ENCODE results near the gene CAPN2.

The CAPN2 gene

GRCh38 chr1:223713546-223714420 is 1.4 kb downstream of the CAPN2 start:
- no peak for TF ChIP-seq CTCF (IDR thresholded peaks at IDR 0.05; ENCODE audit: insufficient read depth, low read depth, low read length, missing control alignments)
- peak overlapping the region; percentile 78 for H3K4me3 ChIP-seq (ENCODE audit: low read length)
- DNase-seq (ENCODE audit: low read depth) = peak; percentile 75

- H3K4me3 ChIP-seq (ENCODE audit: low read length) = peak overlapping the region; percentile 24
- no peak for TF ChIP-seq CTCF (IDR thresholded peaks at IDR 0.05; ENCODE audit: insufficient read depth, low read depth, low read length, missing control alignments)
- no peak for DNase-seq (ENCODE audit: low read depth)
Observed at GRCh38 chr1:223714421-223714724, 2.0 kb downstream of the CAPN2 start.

- peak; percentile 98 for DNase-seq (ENCODE audit: low read depth)
- peak overlapping the region; percentile 24 for H3K4me3 ChIP-seq (ENCODE audit: low read length)
- TF ChIP-seq CTCF (IDR thresholded peaks at IDR 0.05; ENCODE audit: insufficient read depth, low read depth, low read length, missing control alignments) = peak; percentile 30
Observed at GRCh38 chr1:223714849-223715603, 2.7 kb downstream of the CAPN2 start.

- no peak for TF ChIP-seq CTCF (IDR thresholded peaks at IDR 0.05; ENCODE audit: insufficient read depth, low read depth, low read length, missing control alignments)
- no peak overlapping the region for H3K4me3 ChIP-seq (ENCODE audit: low read length)
- DNase-seq (ENCODE audit: low read depth) = no peak
Observed at GRCh38 chr1:223715604-223716172, 3.3 kb downstream of the CAPN2 start.

- no peak for DNase-seq (ENCODE audit: low read depth)
- H3K4me3 ChIP-seq (ENCODE audit: low read length) = no peak overlapping the region
Observed at GRCh38 chr1:223716302-223716862, 4.0 kb downstream of the CAPN2 start.

GRCh38 chr1:223717123-223717522 is 4.8 kb downstream of the CAPN2 start:
- no peak overlapping the region for H3K4me3 ChIP-seq (ENCODE audit: low read length)
- DNase-seq (ENCODE audit: low read depth) = no peak
- TF ChIP-seq CTCF (IDR thresholded peaks at IDR 0.05; ENCODE audit: insufficient read depth, low read depth, low read length, missing control alignments) = no peak

More at GRCh38 chr1:223716302-223716862, 4.0 kb downstream of the CAPN2 start:
- no peak for TF ChIP-seq CTCF (IDR thresholded peaks at IDR 0.05; ENCODE audit: insufficient read depth, low read depth, low read length, missing control alignments)

All from epithelial cell of esophagus (primary cell).